Head of caudate nucleus (tissue), 42 donors: ENCODE measurements around the gene SPACA7.

Source experiments
- DNase-seq, 42 donors: peaks; one replicate each; pipeline versions ENCODE4 v3.0.0 to v3.0.0-alpha.2; 2020 to 2021; ENCODE audit warnings: mixed read lengths in 7 of 42
- intact Hi-C: fragments of 100-400 bp; cut with DNase I; formaldehyde crosslinking; loops from one replicate; pipeline ENCODE4 v1.15.0; 2022

The SPACA7 gene

GRCh38 chr13:112453874-112454647, 77.9 kb downstream of the SPACA7 start:
- intact Hi-C loops = no loop called here

GRCh38 chr13:112454648-112455334, 78.6 kb downstream of the SPACA7 start:
- peak in 4 of 42 donors; percentile 4 to 30 (median 20) for DNase-seq
- intact Hi-C loops = no loop called here

More at GRCh38 chr13:112453874-112454647, 77.9 kb downstream of the SPACA7 start:
- DNase-seq = peak in 5 of 42 donors; percentile 4 to 29 (median 12)

- intact Hi-C loops = no loop called here
- peak in 3 of 42 donors; percentile 9 to 29 (median 21) for DNase-seq
Measured at GRCh38 chr13:112455476-112456059, 79.4 kb downstream of the SPACA7 start.

GRCh38 chr13:112456138-112457056, 80.2 kb downstream of the SPACA7 start:
- DNase-seq = peak in 3 of 42 donors; percentile 24 to 34 (median 28)
- intact Hi-C loops = no loop called here

GRCh38 chr13:112457081-112457480, 80.9 kb downstream of the SPACA7 start:
- intact Hi-C loops = no loop called here
- peak in 1 of 42 donors; percentile 27 for DNase-seq

GRCh38 chr13:112457485-112457884, 81.3 kb downstream of the SPACA7 start:
- intact Hi-C loops = no loop called here
- peak in 3 of 42 donors; percentile 28 to 38 (median 29) for DNase-seq

GRCh38 chr13:112462408-112462807, 86.3 kb downstream of the SPACA7 start:
- no peak for DNase-seq
- intact Hi-C loops = no loop called here

- peak in 2 of 42 donors; percentile 19 to 25 for DNase-seq
- intact Hi-C loops = no loop called here
Measured at GRCh38 chr13:112464720-112465119, 88.6 kb downstream of the SPACA7 start.

- intact Hi-C loops = no loop called here
- peak in 3 of 42 donors; percentile 22 to 34 (median 23) for DNase-seq
Measured at GRCh38 chr13:112465251-112466131, 89.3 kb downstream of the SPACA7 start.

- intact Hi-C loops = no loop called here
Measured at GRCh38 chr13:112466132-112467058, 90.2 kb downstream of the SPACA7 start.

GRCh38 chr13:112467236-112467635, 91.1 kb downstream of the SPACA7 start:
- DNase-seq = no peak
- intact Hi-C loops = no loop called here

More at GRCh38 chr13:112466132-112467058, 90.2 kb downstream of the SPACA7 start:
- DNase-seq = peak in 1 of 42 donors; percentile 37

GRCh38 chr13:112468069-112468468, 91.9 kb downstream of the SPACA7 start:
- no peak for DNase-seq
- intact Hi-C loops = no loop called here

GRCh38 chr13:112469071-112469745, 93.1 kb downstream of the SPACA7 start:
- DNase-seq = peak in 2 of 42 donors; percentile 20 to 23
- intact Hi-C loops = no loop called here

- intact Hi-C loops = no loop called here
- DNase-seq = no peak
Measured at GRCh38 chr13:112473818-112474217, 97.7 kb downstream of the SPACA7 start.

GRCh38 chr13:112474869-112475268, 98.7 kb downstream of the SPACA7 start:
- intact Hi-C loops = no loop called here
- no peak for DNase-seq

GRCh38 chr13:112475889-112476288, 99.7 kb downstream of the SPACA7 start:
- DNase-seq = no peak
- intact Hi-C loops = no loop called here
